ENCODE data around the gene KCTD1.

KCTD1 gene

DNA sequence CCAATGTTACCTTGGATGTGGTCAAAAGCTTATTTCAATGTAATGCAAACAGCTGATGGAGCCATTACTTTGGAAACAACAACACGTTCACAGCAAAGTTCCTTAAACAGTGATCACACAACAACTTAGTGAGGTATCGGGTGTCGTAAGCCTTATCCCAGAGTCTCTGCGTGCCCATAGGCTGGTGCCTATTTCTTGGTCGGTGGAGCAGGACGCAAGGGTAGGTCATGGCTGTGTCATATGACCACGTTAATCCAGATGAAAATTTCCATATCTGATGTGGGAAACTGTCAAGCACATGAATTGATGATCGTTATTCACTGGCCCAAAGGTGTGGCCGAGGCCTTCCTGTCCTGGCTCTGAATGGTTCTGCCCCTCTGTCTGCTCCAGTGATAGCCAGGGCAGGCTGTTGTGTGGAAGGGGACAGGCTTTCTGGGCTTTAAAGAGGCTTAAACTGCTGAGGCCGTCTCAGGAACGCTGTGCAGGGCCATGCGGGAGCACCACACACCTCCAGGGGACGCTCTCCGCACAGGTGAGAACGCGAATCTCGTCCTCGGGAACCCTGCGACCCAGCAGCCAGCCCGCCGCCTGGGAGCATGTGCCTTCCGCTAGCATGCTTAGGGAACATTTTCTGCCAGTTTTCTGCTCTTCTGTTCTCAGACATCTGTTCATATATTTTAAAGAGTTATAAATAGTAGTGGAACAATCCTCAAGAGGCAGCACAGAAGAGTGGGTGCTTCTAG, 90.6 kb downstream of the KCTD1 start:
- TF ChIP-seq, protein P1, sequence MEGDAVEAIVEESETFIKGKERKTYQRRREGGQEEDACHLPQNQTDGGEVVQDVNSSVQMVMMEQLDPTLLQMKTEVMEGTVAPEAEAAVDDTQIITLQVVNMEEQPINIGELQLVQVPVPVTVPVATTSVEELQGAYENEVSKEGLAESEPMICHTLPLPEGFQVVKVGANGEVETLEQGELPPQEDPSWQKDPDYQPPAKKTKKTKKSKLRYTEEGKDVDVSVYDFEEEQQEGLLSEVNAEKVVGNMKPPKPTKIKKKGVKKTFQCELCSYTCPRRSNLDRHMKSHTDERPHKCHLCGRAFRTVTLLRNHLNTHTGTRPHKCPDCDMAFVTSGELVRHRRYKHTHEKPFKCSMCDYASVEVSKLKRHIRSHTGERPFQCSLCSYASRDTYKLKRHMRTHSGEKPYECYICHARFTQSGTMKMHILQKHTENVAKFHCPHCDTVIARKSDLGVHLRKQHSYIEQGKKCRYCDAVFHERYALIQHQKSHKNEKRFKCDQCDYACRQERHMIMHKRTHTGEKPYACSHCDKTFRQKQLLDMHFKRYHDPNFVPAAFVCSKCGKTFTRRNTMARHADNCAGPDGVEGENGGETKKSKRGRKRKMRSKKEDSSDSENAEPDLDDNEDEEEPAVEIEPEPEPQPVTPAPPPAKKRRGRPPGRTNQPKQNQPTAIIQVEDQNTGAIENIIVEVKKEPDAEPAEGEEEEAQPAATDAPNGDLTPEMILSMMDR (IDR thresholded peaks at IDR 0.05) = no peak

GRCh38 chr18:26457195-26457594, 91.2 kb downstream of the KCTD1 start:
- TF ChIP-seq, protein P1 (IDR thresholded peaks at IDR 0.05) = no peak

DNA sequence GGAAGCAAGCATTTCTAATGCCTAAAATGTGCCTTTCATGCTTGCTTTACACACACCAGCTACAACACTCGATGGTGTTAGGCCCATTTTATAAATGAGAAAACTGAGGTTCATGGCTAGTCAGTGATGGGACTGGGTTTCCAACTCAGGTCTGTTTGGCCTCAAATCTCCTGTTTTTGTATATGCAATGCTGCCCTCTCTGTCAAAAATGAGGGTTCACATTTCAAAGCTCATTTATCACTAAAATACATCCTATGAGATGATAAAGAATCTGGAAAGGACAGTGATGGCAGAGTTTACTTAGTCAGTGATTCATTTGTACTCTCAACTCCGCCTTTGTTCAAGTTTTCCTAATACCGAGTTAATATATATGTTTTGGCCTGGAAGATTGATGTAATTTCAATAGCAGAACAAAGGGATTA, 92.3 kb downstream of the KCTD1 start:
- TF ChIP-seq, protein P1 (IDR thresholded peaks at IDR 0.05) = no peak

DNA sequence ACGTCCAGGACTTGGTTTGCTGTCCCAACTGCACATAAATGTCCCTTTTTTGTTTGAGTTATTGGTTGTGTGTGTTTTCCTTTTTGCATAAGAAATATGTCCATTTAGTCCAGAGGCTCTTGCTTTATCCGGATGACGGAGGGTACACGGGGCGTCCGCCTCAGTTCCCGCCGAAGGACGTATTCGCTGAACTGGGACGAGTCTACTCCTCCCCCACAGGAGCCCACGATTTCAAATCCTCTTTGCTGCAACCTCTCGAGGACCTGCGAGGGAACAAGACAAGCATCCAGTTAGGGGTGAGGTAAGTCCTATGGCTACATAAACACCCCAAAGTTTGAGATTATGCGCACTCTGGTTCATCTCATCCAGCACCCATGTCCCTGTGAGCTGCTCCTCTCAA, 92.7 kb downstream of the KCTD1 start:
- TF ChIP-seq, protein P1 (IDR thresholded peaks at IDR 0.05) = no peak

DNA sequence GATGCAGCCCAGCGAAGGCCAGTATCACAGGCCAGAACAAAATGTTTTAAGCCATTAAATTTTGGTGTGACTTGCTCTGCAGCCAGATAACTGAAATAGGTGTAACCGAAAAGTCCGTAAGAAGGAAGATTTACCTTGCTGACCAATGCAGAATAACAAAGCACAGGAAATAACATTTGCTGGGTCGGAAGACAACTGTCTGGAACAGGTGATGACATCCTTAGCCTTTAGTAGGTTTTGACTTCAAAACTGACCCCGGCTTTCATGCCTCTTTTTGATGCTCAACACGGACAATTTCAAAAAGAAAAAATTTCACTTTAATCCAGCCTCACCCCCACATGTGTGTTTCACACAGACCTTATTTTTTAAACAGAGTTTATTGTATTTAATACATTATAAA, 93.7 kb downstream of the KCTD1 start:
- TF ChIP-seq, protein P1 (IDR thresholded peaks at IDR 0.05) = no peak

DNA sequence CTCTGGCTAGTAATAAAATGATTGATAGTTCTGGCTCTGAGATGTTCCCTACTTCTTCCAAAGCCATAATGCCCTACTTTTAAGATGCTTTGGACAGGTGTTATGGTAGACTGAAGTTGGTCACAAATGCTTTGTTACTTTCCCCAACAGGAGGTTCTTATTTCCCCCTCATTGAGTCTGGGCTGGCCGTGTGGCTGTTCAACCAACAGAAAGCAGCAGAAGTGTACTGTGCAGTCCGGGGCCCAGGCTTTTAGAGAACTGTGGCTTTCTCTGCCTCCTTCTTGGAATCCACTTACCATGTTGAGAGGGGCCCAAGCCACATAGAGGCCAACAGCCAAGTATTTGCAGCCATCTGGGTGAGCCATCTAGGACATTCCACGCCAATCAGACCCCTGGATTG, 94.2 kb downstream of the KCTD1 start:
- TF ChIP-seq, protein P1 (IDR thresholded peaks at IDR 0.05) = no peak

- TF ChIP-seq, protein P1 (IDR thresholded peaks at IDR 0.05) = no peak
These were observed 94.9 kb downstream of the KCTD1 start for GRCh38 chr18:26453386-26453901.
